ENCODE results near the gene SPATC1L. TPM values are rescaled to one million over a fixed set of nuclear protein-coding genes. Genes with fewer than 3 reads are reported as not detected.
"Not testable (repeated sequence)": the region's sequence is repeated elsewhere in the genome, so short reads cannot be mapped to it uniquely, and the experiment has no call there.

SPATC1L gene
- total RNA-seq, 1 donor from 2014 or later, result 25.3 TPM

DNA sequence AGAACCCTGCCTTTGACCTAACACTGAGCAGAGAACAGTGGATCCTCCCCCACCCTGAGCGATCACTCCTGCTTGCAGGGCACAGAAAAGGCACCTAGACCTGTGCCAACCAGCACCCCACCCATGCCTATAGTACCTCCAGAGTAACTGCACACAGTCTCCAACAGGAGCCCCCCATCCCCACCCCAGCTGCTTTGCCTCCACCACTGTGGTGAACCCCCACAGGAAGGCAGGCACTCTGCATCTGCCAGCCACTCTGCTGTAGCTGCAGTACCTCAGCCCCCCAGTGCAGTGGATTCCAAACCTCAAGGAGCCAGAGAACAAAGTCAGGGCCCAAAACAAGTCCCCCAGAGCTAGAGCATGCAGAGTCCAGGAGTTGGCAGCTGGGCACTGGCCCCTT is 10.7 kb downstream of the SPATC1L start:
- no peak overlapping the region for H3K4me3 Mint-ChIP-seq (ENCODE audit: unreplicated experiment)
- peaks cover 4% of the 10 kb centered on the region for H3K4me1 Mint-ChIP-seq (ENCODE audit: unreplicated experiment)
- H3K9me3 Mint-ChIP-seq (ENCODE audit: unreplicated experiment), result no peaks in the 10 kb centered on the region
- TF ChIP-seq, protein P1, sequence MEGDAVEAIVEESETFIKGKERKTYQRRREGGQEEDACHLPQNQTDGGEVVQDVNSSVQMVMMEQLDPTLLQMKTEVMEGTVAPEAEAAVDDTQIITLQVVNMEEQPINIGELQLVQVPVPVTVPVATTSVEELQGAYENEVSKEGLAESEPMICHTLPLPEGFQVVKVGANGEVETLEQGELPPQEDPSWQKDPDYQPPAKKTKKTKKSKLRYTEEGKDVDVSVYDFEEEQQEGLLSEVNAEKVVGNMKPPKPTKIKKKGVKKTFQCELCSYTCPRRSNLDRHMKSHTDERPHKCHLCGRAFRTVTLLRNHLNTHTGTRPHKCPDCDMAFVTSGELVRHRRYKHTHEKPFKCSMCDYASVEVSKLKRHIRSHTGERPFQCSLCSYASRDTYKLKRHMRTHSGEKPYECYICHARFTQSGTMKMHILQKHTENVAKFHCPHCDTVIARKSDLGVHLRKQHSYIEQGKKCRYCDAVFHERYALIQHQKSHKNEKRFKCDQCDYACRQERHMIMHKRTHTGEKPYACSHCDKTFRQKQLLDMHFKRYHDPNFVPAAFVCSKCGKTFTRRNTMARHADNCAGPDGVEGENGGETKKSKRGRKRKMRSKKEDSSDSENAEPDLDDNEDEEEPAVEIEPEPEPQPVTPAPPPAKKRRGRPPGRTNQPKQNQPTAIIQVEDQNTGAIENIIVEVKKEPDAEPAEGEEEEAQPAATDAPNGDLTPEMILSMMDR (IDR thresholded peaks at IDR 0.05; ENCODE audit: unreplicated experiment), result no peak
- no peak for DNase-seq (ENCODE audit: low spot score)
- H3K27ac Mint-ChIP-seq (ENCODE audit: unreplicated experiment), result peak overlapping the region; percentile 61
- H3K36me3 Mint-ChIP-seq (ENCODE audit: low read depth, unreplicated experiment), result peaks cover 13% of the 10 kb centered on the region
- H3K27me3 Mint-ChIP-seq (ENCODE audit: unreplicated experiment), result peaks cover 7% of the 10 kb centered on the region

DNA sequence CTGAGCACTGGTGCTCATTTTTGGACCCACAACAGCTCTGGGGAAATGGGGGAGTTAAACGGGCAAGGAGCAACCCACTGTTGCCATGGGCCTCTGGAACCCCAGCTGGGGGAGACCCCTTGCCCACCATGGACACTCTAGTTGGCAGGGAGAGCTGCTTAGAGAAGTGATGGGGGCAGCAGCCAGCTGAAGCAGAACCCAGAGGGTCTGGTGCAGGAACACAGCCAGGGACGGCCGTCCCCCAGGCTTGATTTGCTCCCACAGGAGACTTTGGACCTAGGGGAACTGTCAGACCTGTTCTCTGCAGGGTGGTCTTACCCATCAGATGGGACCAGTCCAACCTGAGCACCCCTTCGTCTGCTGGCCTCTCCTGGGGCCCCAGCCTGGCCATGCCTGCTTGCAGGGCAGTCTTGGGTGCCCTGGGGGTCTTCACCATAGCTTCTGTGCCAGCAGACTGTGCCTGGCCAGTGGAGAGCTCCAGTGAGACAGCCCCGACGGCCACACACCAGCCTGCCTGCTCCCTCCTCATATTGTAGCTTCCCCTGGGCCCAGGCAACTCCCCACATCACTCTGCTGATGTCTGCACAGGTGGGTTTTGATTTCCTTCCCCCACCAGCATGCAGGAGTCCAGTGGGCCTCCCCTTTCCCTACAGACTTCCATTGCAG is 11.3 kb downstream of the SPATC1L start:
- peaks cover 4% of the 10 kb centered on the region for H3K4me1 Mint-ChIP-seq (ENCODE audit: unreplicated experiment)
- H3K27me3 Mint-ChIP-seq (ENCODE audit: unreplicated experiment), result peaks cover 7% of the 10 kb centered on the region
- no peaks in the 10 kb centered on the region for H3K9me3 Mint-ChIP-seq (ENCODE audit: unreplicated experiment)
- no peak overlapping the region for H3K4me3 Mint-ChIP-seq (ENCODE audit: unreplicated experiment)
- TF ChIP-seq, protein P1 (IDR thresholded peaks at IDR 0.05; ENCODE audit: unreplicated experiment), result no peak
- DNase-seq (ENCODE audit: low spot score), result no peak
- H3K27ac Mint-ChIP-seq (ENCODE audit: unreplicated experiment), result peak overlapping the region; percentile 61
- peaks cover 13% of the 10 kb centered on the region for H3K36me3 Mint-ChIP-seq (ENCODE audit: low read depth, unreplicated experiment)

DNA sequence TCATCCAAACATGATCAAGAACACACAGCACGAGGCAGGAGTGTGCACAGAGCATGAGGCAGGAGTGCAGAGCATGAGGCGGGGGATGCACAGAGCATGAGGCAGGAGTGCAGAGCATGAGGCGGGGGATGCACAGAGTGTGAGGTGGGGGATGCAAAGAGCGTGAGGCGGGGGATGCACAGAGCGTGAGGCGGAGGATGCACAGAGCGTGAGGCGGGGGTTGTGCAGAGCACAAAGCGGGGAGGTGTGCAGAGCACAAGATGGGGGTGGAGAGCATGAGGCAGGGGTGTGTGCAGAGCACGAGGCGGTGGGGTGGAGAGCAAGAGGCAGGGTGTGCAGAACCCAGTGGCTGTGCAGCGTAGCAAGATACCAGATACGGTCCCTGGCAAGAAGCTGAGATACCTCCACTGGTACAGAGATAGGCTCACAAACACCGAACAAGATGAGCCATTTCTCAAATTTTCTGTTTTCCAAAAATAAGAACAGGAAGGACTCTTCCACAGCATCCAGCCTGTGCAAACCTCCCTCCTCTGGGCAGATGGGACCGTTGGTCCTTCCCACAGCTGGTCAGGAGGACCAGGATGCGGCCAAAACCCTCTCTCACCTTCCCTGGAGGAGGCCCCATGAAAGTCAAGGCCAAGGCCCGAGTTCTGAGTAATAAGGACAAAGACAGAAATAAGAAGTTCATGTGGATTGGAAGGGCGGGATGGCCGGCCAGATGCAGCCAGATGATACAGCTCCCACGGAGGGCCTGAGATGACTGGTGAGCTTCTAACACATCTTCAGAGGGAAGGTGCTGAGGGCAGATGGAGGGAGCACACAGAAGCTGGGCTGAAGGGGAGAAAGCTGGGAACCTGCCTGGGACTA is 12.0 kb downstream of the SPATC1L start:
- DNase-seq (ENCODE audit: low spot score), result no peak
- TF ChIP-seq, protein P1 (IDR thresholded peaks at IDR 0.05; ENCODE audit: unreplicated experiment), result no peak
- Mint-ChIP-seq H3K27me3 (ENCODE audit: unreplicated experiment) (peaks cover 7% of the 10 kb centered on the region), H3K27ac (ENCODE audit: unreplicated experiment) (peak overlapping the region; percentile 1), H3K4me3 (ENCODE audit: unreplicated experiment) (no peak overlapping the region), H3K36me3 (ENCODE audit: low read depth, unreplicated experiment) (peaks cover 16% of the 10 kb centered on the region), H3K4me1 (ENCODE audit: unreplicated experiment) (peaks cover 4% of the 10 kb centered on the region), H3K9me3 (ENCODE audit: unreplicated experiment) (no peaks in the 10 kb centered on the region)

DNA sequence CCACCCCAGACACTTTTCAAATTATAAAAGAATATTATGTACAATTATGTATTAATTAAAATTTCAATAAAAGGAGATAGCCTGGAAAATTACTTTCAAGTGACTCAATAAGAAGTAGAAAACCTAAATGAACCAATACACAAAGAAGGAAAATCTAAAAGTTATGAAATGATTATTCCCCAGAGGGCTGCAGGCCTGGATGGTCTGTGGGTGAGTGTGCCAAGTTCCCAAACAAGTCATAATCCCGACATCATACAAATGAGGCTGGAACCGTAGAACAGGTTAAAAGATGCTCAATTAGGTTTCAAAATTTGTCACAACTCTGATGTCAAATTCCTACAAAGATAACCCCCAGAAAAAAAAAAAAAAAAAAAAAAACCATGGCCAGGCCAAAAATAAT is 12.7 kb downstream of the SPATC1L start:
- no peak overlapping the region for H3K4me3 Mint-ChIP-seq (ENCODE audit: unreplicated experiment)

DNA sequence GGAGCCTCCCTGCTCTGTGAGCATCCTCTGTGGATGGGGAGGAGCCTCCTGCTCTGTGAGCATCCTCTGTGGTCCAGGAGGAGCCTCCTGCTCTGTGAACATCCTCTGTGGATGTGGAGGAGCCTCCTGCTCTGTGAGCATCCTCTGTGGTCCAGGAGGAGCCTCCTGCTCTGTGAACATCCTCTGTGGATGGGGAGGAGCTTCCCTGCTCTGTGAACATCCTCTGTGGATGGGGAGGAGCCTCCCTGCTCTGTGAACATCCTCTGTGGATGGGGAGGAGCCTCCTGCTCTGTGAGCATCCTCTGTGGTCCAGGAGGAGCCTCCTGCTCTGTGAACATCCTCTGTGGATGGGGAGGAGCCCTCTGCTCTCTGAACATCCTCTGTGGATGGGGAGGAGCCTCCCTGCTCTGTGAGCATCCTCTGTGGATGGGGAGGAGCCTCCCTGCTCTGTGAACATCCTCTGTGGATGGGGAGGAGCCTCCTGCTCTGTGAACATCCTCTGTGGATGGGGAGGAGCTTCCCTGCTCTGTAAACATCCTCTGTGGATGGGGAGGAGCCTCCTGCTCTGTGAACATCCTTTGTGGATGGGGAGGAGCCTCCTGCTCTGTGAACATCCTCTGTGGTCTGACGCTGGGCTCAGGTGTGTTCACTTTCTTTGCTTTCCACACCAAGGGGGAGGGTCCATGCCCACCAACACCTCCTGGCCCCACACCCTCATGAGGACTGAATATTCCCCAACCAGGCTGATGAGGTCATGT is 13.6 kb downstream of the SPATC1L start:
- Mint-ChIP-seq H3K36me3 (ENCODE audit: low read depth, unreplicated experiment) (peaks cover 16% of the 10 kb centered on the region), H3K4me3 (ENCODE audit: unreplicated experiment) (peak overlapping the region; percentile 73), H3K27ac (ENCODE audit: unreplicated experiment) (peak overlapping the region; percentile 88)
- not testable (repeated sequence) for H3K9me3 Mint-ChIP-seq (ENCODE audit: unreplicated experiment); H3K4me1 Mint-ChIP-seq (ENCODE audit: unreplicated experiment); DNase-seq (ENCODE audit: low spot score); H3K27me3 Mint-ChIP-seq (ENCODE audit: unreplicated experiment)

More for the DNA sequence above, 12.7 kb downstream of the SPATC1L start:
- Mint-ChIP-seq H3K36me3 (ENCODE audit: low read depth, unreplicated experiment) (peaks cover 16% of the 10 kb centered on the region), H3K9me3 (ENCODE audit: unreplicated experiment) (no peaks in the 10 kb centered on the region), H3K27me3 (ENCODE audit: unreplicated experiment) (peaks cover 7% of the 10 kb centered on the region), H3K4me1 (ENCODE audit: unreplicated experiment) (peaks cover 4% of the 10 kb centered on the region), H3K27ac (ENCODE audit: unreplicated experiment) (peak overlapping the region; percentile 1)
- no peak for DNase-seq (ENCODE audit: low spot score)
- TF ChIP-seq, protein P1 (IDR thresholded peaks at IDR 0.05; ENCODE audit: unreplicated experiment), result no peak
